Ascending aorta (tissue), 2 donors: ENCODE results near the gene CD22. TPM values are rescaled to one million over a fixed set of nuclear protein-coding genes. Genes with fewer than 3 reads are reported as not detected.
"Not testable (repeated sequence)": the region's sequence is repeated elsewhere in the genome, so short reads cannot be mapped to it uniquely, and the experiment has no call there.

ENCODE experiments used
- DNase-seq, 2 donors: peaks; one replicate each; pipeline ENCODE4 v3.0.0-alpha.2; 2019; ENCODE audit warnings: low spot score in 2 of 2
- H3K27ac ChIP-seq, 2 donors: fragments of 200-600 bp; sonication (generic); one replicate each; pipeline ENCODE4 v1.5.1; 2016 to 2017; ENCODE audit warnings: mild to moderate bottlenecking in 1 of 2
- H3K27me3 ChIP-seq: fragments of 200-600 bp; sonication (generic); one replicate; pipeline ENCODE4 v1.5.1; 2017
- H3K36me3 ChIP-seq, 2 donors: fragments of 200-600 bp; sonication (generic); one replicate each; pipeline ENCODE4 v1.5.1; 2016
- H3K4me1 ChIP-seq, 2 donors: fragments of 200-600 bp; sonication (generic); one replicate each; pipeline ENCODE4 v1.5.1; 2016 to 2017; ENCODE audit warnings: mild to moderate bottlenecking in 1 of 2
- H3K4me3 ChIP-seq, 2 donors: fragments of 200-600 bp; sonication (generic); one replicate each; pipeline ENCODE4 v1.5.1; 2016 to 2017; ENCODE audit warnings: mild to moderate bottlenecking in 1 of 2
- H3K9me3 ChIP-seq, 2 donors: fragments of 200-600 bp; sonication (generic); one replicate each; pipeline ENCODE4 v1.5.1; 2016
- intact Hi-C: fragments of 100-400 bp; cut with DNase I; formaldehyde crosslinking; loops from one replicate; pipeline ENCODE4 v1.15.1; 2023
- total RNA-seq: library from RNA; depleted of rRNA; stranded (reverse); fragments of >200 nt; gene quantifications from one replicate; pipeline ENCODE4 v1.1.0, GENCODE V29; 2016
- TF ChIP-seq, protein P1 (sequence below), 3 experiments: fragments of 200-600 bp in 2 of 3; fragments of 450-650 bp in 1 of 3; sonication (generic) in 2 of 3; IDR thresholded peaks; one replicate each; pipeline ENCODE4 v1.5.1; 2016 to 2019; ENCODE audit warnings: antibody characterized with exemption in 3 of 3, mild to moderate bottlenecking in 1 of 3, moderate library complexity in 1 of 3

Gene CD22
- total RNA-seq, 1 donor from 2014 or later = 0.75 TPM

DNA sequence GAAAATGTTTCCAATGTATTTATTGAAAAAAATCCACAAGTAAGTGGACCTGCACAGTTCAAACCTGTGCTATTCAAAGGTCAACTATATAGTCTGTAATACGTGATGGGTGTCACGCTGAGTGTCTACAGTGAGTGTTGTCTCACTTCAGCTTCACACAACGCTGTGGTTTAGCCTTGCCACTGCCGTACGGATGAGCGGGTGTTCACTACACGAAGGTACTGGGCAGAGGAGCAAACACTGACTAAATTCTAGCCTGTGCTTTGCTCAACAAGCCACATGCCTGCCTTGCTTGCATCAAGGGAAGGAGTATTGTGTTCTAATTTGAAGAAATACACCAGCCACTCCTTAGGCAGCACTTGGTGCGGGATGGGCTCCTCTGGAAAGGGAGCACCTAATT is 25.9 kb downstream of the CD22 start:
- intact Hi-C loops = no loop called here
- Histone ChIP-seq H3K4me1 (no peaks in the 10 kb centered on the region), H3K27ac (no peak overlapping the region), H3K36me3 (no peaks in the 10 kb centered on the region), H3K27me3 (no peaks in the 10 kb centered on the region), H3K9me3 (no peaks in the 10 kb centered on the region), H3K4me3 (no peak overlapping the region)
- TF ChIP-seq, protein P1, sequence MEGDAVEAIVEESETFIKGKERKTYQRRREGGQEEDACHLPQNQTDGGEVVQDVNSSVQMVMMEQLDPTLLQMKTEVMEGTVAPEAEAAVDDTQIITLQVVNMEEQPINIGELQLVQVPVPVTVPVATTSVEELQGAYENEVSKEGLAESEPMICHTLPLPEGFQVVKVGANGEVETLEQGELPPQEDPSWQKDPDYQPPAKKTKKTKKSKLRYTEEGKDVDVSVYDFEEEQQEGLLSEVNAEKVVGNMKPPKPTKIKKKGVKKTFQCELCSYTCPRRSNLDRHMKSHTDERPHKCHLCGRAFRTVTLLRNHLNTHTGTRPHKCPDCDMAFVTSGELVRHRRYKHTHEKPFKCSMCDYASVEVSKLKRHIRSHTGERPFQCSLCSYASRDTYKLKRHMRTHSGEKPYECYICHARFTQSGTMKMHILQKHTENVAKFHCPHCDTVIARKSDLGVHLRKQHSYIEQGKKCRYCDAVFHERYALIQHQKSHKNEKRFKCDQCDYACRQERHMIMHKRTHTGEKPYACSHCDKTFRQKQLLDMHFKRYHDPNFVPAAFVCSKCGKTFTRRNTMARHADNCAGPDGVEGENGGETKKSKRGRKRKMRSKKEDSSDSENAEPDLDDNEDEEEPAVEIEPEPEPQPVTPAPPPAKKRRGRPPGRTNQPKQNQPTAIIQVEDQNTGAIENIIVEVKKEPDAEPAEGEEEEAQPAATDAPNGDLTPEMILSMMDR (IDR thresholded peaks at IDR 0.05) = no peak
- no peak for DNase-seq

- no peaks in the 10 kb centered on the region for H3K4me1 ChIP-seq
- H3K9me3 ChIP-seq = no peaks in the 10 kb centered on the region
- intact Hi-C loops = no loop called here
- no peak overlapping the region for H3K27ac ChIP-seq
- TF ChIP-seq, protein P1 (IDR thresholded peaks at IDR 0.05) = no peak
- H3K36me3 ChIP-seq = no peaks in the 10 kb centered on the region
- H3K27me3 ChIP-seq = no peaks in the 10 kb centered on the region
- H3K4me3 ChIP-seq = no peak overlapping the region
- no peak for DNase-seq
These were observed 26.9 kb downstream of the CD22 start for GRCh38 chr19:35355791-35356460.

GRCh38 chr19:35357867-35358573 is 29.0 kb downstream of the CD22 start, which contains the start of gene FFAR3:
FFAR3 (plus strand) TSS chr19:35358460; CDS start chr19:35358891, 431 bp downstream.
- H3K27me3 ChIP-seq = no peaks in the 10 kb centered on the region
- TF ChIP-seq, protein P1 (IDR thresholded peaks at IDR 0.05) = no peak
- H3K4me1 ChIP-seq = no peaks in the 10 kb centered on the region
- no peaks in the 10 kb centered on the region for H3K9me3 ChIP-seq
- peak; percentile 42 to 73 for DNase-seq
- no peak within 1 kb of the TSS for H3K27ac ChIP-seq
- no peak within 1 kb of the TSS for H3K4me3 ChIP-seq
- no peaks in the 10 kb centered on the region for H3K36me3 ChIP-seq
- intact Hi-C loops = no loop called here

DNA sequence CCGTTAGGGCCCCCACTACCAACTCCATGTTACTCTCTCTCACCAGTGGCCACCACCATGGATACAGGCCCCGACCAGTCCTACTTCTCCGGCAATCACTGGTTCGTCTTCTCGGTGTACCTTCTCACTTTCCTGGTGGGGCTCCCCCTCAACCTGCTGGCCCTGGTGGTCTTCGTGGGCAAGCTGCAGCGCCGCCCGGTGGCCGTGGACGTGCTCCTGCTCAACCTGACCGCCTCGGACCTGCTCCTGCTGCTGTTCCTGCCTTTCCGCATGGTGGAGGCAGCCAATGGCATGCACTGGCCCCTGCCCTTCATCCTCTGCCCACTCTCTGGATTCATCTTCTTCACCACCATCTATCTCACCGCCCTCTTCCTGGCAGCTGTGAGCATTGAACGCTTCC is 29.8 kb downstream of the CD22 start:
- H3K27me3 ChIP-seq, H3K9me3 ChIP-seq, H3K27ac ChIP-seq, H3K4me1 ChIP-seq, H3K4me3 ChIP-seq, intact Hi-C loops, DNase-seq, H3K36me3 ChIP-seq: not testable (repeated sequence)

GRCh38 chr19:35359395-35359794 is 30.4 kb downstream of the CD22 start:
- DNase-seq = peak in 1 of 2 donors; percentile 51
- H3K9me3 ChIP-seq, H3K36me3 ChIP-seq, H3K27ac ChIP-seq, H3K27me3 ChIP-seq, H3K4me3 ChIP-seq, H3K4me1 ChIP-seq, intact Hi-C loops: not testable (repeated sequence)

GRCh38 chr19:35360081-35360480 is 31.1 kb downstream of the CD22 start:
- H3K9me3 ChIP-seq, H3K4me3 ChIP-seq, intact Hi-C loops, H3K27me3 ChIP-seq, H3K4me1 ChIP-seq, H3K36me3 ChIP-seq, H3K27ac ChIP-seq: not testable (repeated sequence)
- peak in 1 of 2 donors; percentile 37 for DNase-seq

DNA sequence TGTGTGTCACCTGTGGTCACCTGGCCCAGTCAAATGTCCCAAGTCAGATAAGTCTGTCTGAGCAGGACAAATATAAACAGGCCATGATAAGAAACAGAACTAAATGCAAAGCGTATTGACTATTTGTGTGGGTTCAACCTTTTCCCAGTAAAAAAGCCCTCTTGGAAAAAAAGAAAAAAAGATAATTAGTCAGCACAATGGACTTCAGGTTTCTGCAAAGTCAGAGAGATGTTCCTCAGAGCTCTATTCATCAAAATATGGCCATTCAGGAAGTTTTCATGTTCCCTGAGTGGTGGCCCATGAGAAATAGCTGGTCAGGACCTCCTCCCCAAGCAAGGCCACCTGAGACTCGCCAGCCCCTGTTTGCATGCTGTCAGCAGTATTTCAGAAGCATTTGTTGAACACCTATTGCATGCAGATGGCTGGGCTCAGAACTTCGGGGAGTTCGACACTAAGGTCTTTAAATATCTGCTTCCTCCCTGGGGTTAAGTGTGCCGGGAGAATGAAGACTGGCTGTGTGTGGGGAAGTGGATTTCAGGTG is 32.0 kb downstream of the CD22 start:
- Histone ChIP-seq H3K36me3 (no peaks in the 10 kb centered on the region), H3K27ac (no peak overlapping the region), H3K4me3 (no peak overlapping the region), H3K4me1 (no peaks in the 10 kb centered on the region), H3K27me3 (no peaks in the 10 kb centered on the region), H3K9me3 (no peaks in the 10 kb centered on the region)
- DNase-seq = peak in 1 of 2 donors; percentile 8
- intact Hi-C loops = no loop called here
- TF ChIP-seq, protein P1 (IDR thresholded peaks at IDR 0.05) = no peak
